Uterus (tissue), 2 donors: Measurements from ENCODE around the gene LINC01488.

Source experiments
- CTCF ChIP-seq, 4 experiments: fragments of 200-600 bp in 2 of 4; fragments of 450-650 bp in 2 of 4; sonication (generic) in 2 of 4; IDR thresholded peaks; one replicate each; pipeline ENCODE4 v1.5.1; 2016 to 2019; ENCODE audit warnings: antibody characterized with exemption in 4 of 4, mild to moderate bottlenecking in 2 of 4, moderate library complexity in 1 of 4
- POLR2A ChIP-seq, 2 donors: fragments of 450-650 bp; IDR thresholded peaks; one replicate each; pipeline ENCODE4 v1.6.1; 2016; ENCODE audit warnings: antibody characterized with exemption in 2 of 2, mild to moderate bottlenecking in 1 of 2, moderate library complexity in 1 of 2

- TF ChIP-seq POLR2A (IDR thresholded peaks at IDR 0.05) (no peak), CTCF (IDR thresholded peaks at IDR 0.05) (no peak)
Observed at GRCh38 chr11:69448471-69449284, 32.8 kb upstream of the LINC01488 start.
